ENCODE data around the gene SEC61A1.

DNA sequence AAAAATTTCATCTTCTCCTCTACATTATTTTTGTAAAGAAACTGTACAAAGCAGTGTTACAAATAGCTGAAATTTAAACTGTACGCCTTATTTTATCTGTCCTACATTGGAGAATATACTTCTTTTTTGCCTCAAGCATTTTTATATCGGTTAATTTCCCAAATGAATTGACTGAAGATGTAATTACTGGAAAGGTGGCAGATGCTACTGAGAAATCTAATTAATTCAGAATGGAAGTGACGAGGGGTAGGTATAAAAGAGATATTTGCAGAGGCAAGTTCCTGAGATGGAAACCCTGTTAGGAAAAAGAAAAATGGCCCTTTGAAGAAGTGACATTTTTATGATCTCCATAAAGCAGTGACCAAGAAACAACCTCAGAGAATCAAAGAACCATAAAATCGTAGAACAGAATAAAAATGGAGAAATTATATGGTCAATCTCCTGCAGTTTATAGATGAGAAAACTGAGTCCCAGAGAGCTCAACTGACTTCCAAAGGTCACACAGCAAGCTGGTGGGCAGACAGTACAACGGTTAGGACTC lies 51.0 kb downstream of the SEC61A1 start:
- no peak for TF ChIP-seq TAF1 (IDR thresholded peaks at IDR 0.05; ENCODE audit: borderline replicate concordance, low read depth, low read length)
- no peak for TF ChIP-seq POLR2AphosphoS5 (IDR thresholded peaks at IDR 0.05; ENCODE audit: low read depth, low read length)

Measured in GM12892 (cell line).